Measurements from ENCODE around the gene GID4.

Gene GID4

GRCh38 chr17:18045691-18046350 is 6.6 kb downstream of the GID4 start:
- DNase-seq, result no peak

DNA sequence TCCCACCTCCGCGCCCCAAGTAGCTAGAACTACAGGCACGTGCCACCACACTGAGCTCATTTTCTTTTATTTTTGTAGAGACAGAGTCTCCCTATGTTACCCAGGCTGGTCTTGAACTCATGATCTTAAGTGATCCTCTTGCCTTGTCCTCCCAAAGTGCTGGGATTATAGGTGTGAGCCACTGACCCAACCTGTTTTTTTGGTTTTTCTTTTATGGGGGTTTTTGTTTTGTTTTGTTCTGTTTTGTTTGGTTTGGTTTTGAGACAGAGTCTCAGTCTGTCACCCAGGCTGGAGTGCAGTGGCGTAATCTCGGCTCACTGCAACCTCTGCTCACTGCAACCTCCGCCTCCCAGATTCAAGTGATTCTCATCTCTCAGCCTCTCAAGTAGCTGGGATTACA is 16.4 kb downstream of the GID4 start:
- no peak for DNase-seq

GRCh38 chr17:18056214-18056613 is 17.0 kb downstream of the GID4 start:
- no peak for DNase-seq

- DNase-seq, result no peak
Observed at GRCh38 chr17:18059283-18059682, 20.1 kb downstream of the GID4 start.

GRCh38 chr17:18064053-18064452 is 24.8 kb downstream of the GID4 start:
- DNase-seq, result no peak

DNA sequence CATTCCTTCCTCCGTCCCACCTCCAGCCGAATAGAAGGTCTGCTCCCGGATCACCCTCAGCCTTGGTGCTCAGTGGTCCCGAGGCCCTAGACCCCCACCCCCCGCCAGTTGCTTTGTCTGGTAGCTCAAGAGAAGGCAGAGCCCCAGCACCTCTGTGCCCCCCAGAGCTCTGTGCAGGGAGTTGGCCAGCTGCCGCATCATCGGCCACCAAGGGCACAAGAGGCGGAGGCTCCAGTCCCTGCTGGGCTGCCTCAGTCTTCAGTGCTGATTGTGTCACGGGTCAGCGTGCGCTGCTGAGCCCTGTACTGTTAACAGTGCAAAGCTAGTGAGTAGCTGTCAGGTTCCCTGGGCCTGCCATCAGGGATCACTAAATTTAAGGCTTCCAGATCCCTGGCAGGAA is 26.3 kb downstream of the GID4 start:
- DNase-seq, result no peak

DNA sequence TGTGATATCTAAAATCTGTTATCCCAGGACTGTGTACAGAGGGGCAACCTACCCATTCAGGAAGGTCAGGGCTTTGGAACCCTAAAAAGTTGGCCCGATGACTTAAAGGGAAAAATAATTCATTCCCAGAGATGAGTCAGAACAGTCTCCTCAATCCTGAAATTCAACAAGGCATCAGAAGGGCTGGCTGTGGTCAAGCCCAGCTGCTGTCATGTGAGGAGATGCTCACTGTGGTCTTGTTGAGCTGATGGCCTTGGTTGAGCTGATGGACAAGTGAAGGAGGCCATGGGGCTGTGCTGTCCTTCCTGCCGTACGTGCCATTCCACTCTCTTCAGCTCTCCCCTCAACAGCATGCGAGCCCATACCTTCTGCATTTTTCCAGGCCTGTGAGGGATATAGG is 27.7 kb downstream of the GID4 start:
- no peak for DNase-seq

GRCh38 chr17:18069101-18069500 is 29.9 kb downstream of the GID4 start:
- no peak for DNase-seq

DNA sequence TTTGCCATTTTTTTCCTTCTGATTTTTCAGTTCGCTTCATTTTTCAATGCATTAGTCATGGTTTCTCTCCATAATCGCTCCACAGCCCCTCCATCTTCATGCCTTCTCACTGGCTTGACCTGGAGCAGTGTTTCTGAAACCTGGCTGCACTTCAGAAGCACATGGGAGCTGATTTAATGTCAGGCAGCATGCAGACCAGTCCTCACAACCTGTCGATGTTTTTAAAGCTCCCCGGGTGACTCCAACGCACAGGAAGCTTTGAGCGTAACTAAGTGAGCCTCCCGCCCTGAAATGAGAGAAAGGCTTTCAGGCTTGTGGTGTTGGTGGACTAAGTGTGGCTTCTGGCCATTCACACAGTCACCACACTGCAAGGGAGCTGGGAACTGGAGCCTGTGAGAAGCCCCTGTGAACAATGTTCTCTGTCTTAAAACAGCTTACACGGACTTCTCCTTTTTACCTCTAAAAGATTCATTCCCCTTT is 31.7 kb downstream of the GID4 start:
- no peak for DNase-seq

DNA sequence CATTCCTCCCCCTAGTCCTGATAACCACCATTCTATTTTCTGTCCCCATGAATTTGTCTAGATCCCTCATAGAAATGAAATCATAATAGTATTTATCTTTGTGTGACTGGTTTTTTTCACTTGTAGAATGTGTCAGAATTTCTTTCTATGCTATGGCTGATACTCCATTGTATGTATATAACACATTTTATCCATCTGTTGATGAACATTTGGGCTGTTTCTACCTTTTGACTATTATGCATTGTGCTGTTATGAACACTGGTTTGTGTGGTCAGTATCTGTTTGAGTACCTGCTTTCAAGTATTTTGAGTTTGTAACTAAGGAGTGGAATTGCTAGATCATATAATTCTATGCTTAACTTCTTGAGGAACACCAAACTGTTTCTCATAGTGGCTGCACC is 32.5 kb downstream of the GID4 start:
- no peak for DNase-seq

DNA sequence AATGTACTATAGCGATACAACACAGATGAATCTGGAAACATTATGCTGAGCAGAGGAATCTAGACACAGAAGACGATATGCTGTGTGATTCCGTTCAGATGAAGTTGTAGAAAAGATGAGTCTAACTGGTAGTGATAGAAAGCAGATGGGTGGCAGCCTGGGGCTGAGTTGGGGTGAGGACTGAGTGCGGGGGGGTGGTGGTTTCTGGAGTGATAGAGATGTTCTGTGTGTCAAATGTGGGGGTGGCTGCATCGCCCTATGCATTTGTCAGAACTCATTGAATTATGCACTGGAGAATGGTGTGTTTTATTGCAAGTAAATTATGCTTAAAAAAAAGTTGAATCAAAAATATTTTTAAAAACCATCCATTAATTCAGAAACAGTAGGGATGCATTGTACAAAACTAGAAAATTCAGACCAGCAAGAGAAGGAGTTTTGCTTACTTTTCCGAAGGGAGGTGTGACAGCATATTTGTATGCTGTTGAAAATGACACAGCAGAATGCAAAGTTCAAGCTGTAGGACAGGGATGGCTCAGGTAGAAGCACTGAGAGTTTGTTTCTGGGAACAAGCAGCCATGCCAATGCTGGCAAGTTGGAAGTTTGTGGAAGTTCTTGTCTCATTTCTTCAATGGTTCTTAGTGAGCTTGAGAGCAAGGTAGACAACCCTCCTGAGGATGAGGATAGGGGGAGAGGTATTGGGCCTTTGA is 35.5 kb downstream of the GID4 start:
- no peak for DNase-seq

DNA sequence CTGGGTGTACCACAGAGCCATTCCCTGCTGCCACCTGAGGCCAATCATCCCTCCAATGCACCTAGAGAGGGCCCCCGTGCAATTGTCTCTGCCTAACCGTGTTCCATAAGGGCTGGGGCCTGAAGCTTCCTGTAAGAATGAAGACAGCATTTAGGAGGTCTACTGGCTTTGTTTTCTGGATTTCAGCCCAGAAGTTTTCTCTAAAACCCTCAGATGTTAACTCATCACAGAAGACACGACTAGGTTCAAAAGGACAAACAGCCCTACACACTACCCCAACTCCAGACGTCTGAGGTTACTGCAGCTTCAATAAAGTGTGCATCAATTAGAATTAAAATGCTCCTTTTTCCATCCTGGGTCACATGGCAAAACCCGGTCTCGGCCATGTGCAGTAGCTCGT is 37.7 kb downstream of the GID4 start:
- DNase-seq, result no peak

- no peak for DNase-seq
Observed at GRCh38 chr17:18079543-18079942, 40.3 kb downstream of the GID4 start.

DNA sequence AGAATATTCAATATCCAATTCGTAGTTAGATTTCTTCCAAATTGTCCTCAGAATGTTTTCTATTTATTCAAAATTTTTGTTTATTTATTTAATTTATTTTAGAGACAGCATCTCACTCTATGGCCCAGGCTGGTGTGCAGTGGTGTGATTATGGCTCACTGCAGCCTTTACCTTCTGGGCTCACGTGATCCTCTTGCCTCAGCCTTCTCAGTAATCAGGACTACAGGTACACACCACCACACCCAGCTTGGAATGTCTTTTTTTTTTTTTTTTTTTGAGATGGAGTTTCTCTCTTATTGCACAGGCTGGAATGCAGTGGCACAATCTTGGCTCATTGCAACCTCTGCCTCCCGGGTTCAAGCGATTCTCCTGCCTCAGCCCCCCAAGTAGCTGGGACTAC is 45.0 kb downstream of the GID4 start:
- DNase-seq, result no peak

GRCh38 chr17:18087610-18088491 is 48.6 kb downstream of the GID4 start, which contains the start of gene DRG2:
DRG2 (plus strand) TSS chr17:18087948; CDS start chr17:18088024, 76 bp downstream.
- peak; percentile 80 for DNase-seq

DNA sequence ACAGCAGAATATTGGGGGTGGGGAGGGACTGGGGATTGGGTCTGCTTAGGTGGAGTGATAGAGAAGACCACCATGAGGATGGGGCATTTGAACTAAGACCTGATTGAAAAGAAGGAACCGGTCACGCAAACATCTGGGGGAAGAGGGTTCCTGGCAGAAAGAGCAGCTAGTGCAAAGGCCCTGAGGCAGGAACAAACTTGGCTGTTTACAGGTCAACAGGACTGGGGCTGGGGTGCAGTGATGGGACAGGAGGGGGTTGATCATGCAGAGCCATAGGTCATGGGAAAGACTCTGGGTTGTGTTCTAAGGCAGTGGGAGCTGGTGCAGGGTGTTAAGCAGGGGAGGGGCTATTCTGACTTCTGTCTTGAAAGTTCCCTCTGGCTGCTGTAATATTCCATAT is 50.4 kb downstream of the GID4 start:
- DNase-seq, result no peak

GRCh38 chr17:18093616-18094408 is 54.6 kb downstream of the GID4 start:
- no peak for DNase-seq

- no peak for DNase-seq
Observed at GRCh38 chr17:18094409-18094807, 55.2 kb downstream of the GID4 start.

- no peak for DNase-seq
Observed at GRCh38 chr17:18099516-18099915, 60.3 kb downstream of the GID4 start.

DNA sequence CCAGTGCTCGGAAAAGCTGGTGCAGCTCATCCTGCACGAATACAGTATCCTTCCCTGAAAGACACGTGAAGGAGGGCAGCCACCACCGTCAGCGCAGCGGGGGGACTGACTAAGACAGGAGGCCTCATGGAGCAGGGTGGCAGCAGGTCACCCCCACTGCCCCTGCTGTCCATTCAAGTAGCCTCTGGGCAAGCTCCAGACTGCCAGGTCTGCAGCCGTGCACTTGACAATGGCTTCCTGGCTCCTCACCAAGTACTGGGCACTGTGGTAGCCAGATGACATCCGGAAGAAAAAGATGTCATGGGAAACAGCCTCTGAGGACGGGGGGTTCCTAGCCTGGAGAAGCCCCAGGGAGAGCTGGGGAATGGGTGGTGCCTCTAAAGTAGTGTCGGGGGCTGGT is 61.4 kb downstream of the GID4 start:
- DNase-seq, result no peak

- DNase-seq, result no peak
Observed at GRCh38 chr17:18101828-18102227, 62.6 kb downstream of the GID4 start.

DNA sequence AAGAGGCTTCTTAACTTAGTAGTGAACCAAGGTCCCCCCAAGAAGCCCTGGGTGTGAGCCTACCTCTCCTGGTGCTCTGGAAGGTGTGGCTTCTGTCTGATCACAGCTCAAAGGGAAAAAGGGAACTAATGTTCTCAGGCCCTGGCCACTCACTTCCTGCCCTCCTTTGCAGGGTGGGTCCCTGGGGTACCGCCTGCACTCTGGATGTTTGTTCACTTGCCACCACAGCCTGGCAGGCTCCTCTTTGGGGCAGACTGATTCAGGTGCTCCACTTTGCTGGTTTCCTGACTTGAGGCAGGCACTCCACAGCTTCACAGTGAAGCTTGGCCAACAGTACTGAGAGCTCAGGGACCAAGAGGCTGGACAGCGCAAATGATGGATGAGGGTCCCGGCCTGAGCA is 63.4 kb downstream of the GID4 start:
- DNase-seq, result no peak

GRCh38 chr17:18105027-18105426 is 65.8 kb downstream of the GID4 start:
- DNase-seq, result no peak

Data from effector CD4-positive, alpha-beta T cell (primary cell).